IMR-90 (cell line): ENCODE data around the gene DYNC1H1. TPM values are rescaled to one million over a fixed set of nuclear protein-coding genes. Genes with fewer than 3 reads are reported as not detected.

Source experiments
- ATAC-seq: fragments of 200-7000 bp; cut with Tn5 transposase; 2 replicates; pipeline ENCODE4 v1.9.1; 2020; ENCODE audit warnings: low read depth, mild to moderate bottlenecking, moderate library complexity
- BruUV-seq: library from RNA; stranded (reverse); fragments of 400-500 nt; replicated peaks from 2 replicates; lab custom pipeline; 2021; lab: Mats Ljungman, UMichigan
- CTCF ChIA-PET: fragments of 300-600 bp; formaldehyde crosslinking; extraction: SDS; loops from one replicate; lab custom pipeline; 2021; ENCODE audit warnings: antibody characterized with exemption; lab: Yijun Ruan, JAX
- POLR2A ChIA-PET: fragments of 300-600 bp; sonication (Branson Sonifier 250); formaldehyde crosslinking; loops from one replicate; lab custom pipeline; 2022; ENCODE audit warnings: antibody characterized with exemption; ENCODE audit not compliant: unreplicated experiment; lab: Charles Lee
- DNase-seq: peaks from one replicate; pipeline ENCODE4 v3.0.0; 2013
- H2AFZ ChIP-seq: replicated peaks from 2 replicates; pipeline ENCODE3; 2013; ENCODE audit warnings: low read length, mild to moderate bottlenecking; ENCODE audit not compliant: poor library complexity
- H2AK5ac ChIP-seq: 2 replicates; pipeline ENCODE4 v1.6.1; 2013; ENCODE audit warnings: low read depth, low read length, inconsistent platforms
- H2AK9ac ChIP-seq: replicated peaks from 2 replicates; pipeline ENCODE3; 2013; ENCODE audit warnings: mild to moderate bottlenecking, low read depth, low read length, moderate library complexity; ENCODE audit not compliant: poor library complexity
- H2BK120ac ChIP-seq: 2 replicates; pipeline ENCODE4 v1.6.1; 2013; ENCODE audit warnings: low read depth, low read length, inconsistent platforms
- H2BK15ac ChIP-seq: 3 replicates; pipeline ENCODE4 v1.6.1; 2013; ENCODE audit warnings: low read depth, low read length, inconsistent platforms
- H2BK20ac ChIP-seq: 2 replicates; pipeline ENCODE4 v1.6.1; 2013; ENCODE audit warnings: low read depth, mild to moderate bottlenecking, inconsistent platforms, low read length, moderate library complexity
- H2BK5ac ChIP-seq: 2 replicates; pipeline ENCODE4 v1.6.1; 2013; ENCODE audit warnings: mild to moderate bottlenecking, low read depth, low read length, inconsistent platforms; ENCODE audit not compliant: poor library complexity, severe bottlenecking
- H3K14ac ChIP-seq: replicated peaks from 2 replicates; pipeline ENCODE4 v1.6.1; 2013; ENCODE audit warnings: low read depth, low read length, inconsistent platforms
- H3K18ac ChIP-seq: 2 replicates; pipeline ENCODE4 v1.6.1; 2013; ENCODE audit warnings: low read depth, low read length, control low read depth
- H3K23ac ChIP-seq: 2 replicates; pipeline ENCODE4 v1.6.1; 2013; ENCODE audit warnings: low read depth, low read length, inconsistent platforms
- H3K27ac ChIP-seq: 2 replicates; pipeline ENCODE4 v1.5.1; 2013; ENCODE audit warnings: mild to moderate bottlenecking, control low read depth, low read length; ENCODE audit not compliant: insufficient read depth
- H3K27me3 ChIP-seq: 2 replicates; pipeline ENCODE4 v1.6.1; 2013; ENCODE audit warnings: low read length; ENCODE audit not compliant: control insufficient read depth, insufficient read depth
- H3K36me3 ChIP-seq: 2 replicates; pipeline ENCODE4 v1.6.1; 2013; ENCODE audit warnings: low read length, mixed read lengths; ENCODE audit not compliant: control insufficient read depth, insufficient read depth
- H3K4ac ChIP-seq: 2 replicates; pipeline ENCODE4 v1.6.1; 2013; ENCODE audit warnings: low read depth, low read length, inconsistent platforms
- H3K4me1 ChIP-seq: 2 replicates; pipeline ENCODE4 v1.6.1; 2013; ENCODE audit warnings: low read length, mixed read lengths; ENCODE audit not compliant: control insufficient read depth, insufficient read depth
- H3K4me2 ChIP-seq: 2 replicates; pipeline ENCODE4 v1.6.1; 2013; ENCODE audit warnings: low read depth, mild to moderate bottlenecking, control low read depth, low read length, moderate library complexity
- H3K4me3 ChIP-seq: 2 replicates; pipeline ENCODE4 v1.5.1; 2013; ENCODE audit warnings: low read depth, mild to moderate bottlenecking, control low read depth, low read length, moderate library complexity; ENCODE audit not compliant: insufficient read depth
- H3K56ac ChIP-seq: 2 replicates; pipeline ENCODE4 v1.6.1; 2013; ENCODE audit warnings: low read length, inconsistent platforms; ENCODE audit not compliant: insufficient read depth; ENCODE audit errors: extremely low read depth
- H3K79me1 ChIP-seq, 2 experiments: 2 replicates each; pipeline ENCODE4 v1.6.1; 2013; ENCODE audit warnings: low read length in 2 of 2, inconsistent platforms in 1 of 2, low read depth in 1 of 2
- H3K9ac ChIP-seq: 2 replicates; pipeline ENCODE4 v1.6.1; 2013; ENCODE audit warnings: low read depth, low read length, control low read depth
- H3K9me1 ChIP-seq: 2 replicates; pipeline ENCODE4 v1.6.1; 2013; ENCODE audit warnings: low read length, inconsistent platforms; ENCODE audit not compliant: insufficient read depth
- H3K9me3 ChIP-seq: 2 replicates; pipeline ENCODE4 v1.6.1; 2013; ENCODE audit warnings: low read length; ENCODE audit not compliant: control insufficient read depth, insufficient read depth
- H4K20me1 ChIP-seq: 2 replicates; pipeline ENCODE4 v1.6.1; 2013; ENCODE audit warnings: low read length, inconsistent platforms; ENCODE audit not compliant: insufficient read depth
- H4K5ac ChIP-seq: 2 replicates; pipeline ENCODE4 v1.6.1; 2013; ENCODE audit warnings: mild to moderate bottlenecking, low read depth, low read length, control low read depth
- H4K8ac ChIP-seq, 2 experiments: 2 replicates each; pipeline ENCODE4 v1.6.1; 2013; ENCODE audit warnings: low read depth in 2 of 2, low read length in 2 of 2, control low read depth in 1 of 2, inconsistent platforms in 1 of 2
- H4K91ac ChIP-seq: 2 replicates; pipeline ENCODE4 v1.6.1; 2013; ENCODE audit warnings: low read depth, low read length, inconsistent platforms; ENCODE audit not compliant: insufficient read depth
- BHLHE40 ChIP-seq: fragments of 150-350 bp; IDR thresholded peaks from 2 replicates; pipeline ENCODE4 v1.6.1; 2016; ENCODE audit warnings: mild to moderate bottlenecking, low read depth, low read length
- MXI1 ChIP-seq: IDR thresholded peaks from 2 replicates; pipeline ENCODE4 v1.6.1; 2012; ENCODE audit warnings: low read depth, mild to moderate bottlenecking, low read length, moderate library complexity, borderline replicate concordance
- POLR2A ChIP-seq: IDR thresholded peaks from 2 replicates; pipeline ENCODE4 v1.6.1; 2012; ENCODE audit warnings: mild to moderate bottlenecking, low read depth, low read length
- RAD21 ChIP-seq: IDR thresholded peaks from 2 replicates; pipeline ENCODE4 v1.6.1; 2012; ENCODE audit warnings: low read length, improper control_type of control experiment
- SMC3 ChIP-seq: fragments of 150-350 bp; IDR thresholded peaks from 2 replicates; pipeline ENCODE4 v1.6.1; 2016; ENCODE audit warnings: low read depth, mild to moderate bottlenecking, antibody characterized with exemption, low read length, moderate library complexity
- WGBS, 2 experiments: methylation state at CpG; one replicate each; pipeline versions ENCODE4 v1.1.5 to v1.1.7; 2013; ENCODE audit warnings: missing lambda C conversion rate in 2 of 2; ENCODE audit not compliant: insufficient read length in 1 of 2; ENCODE audit errors: extremely low coverage in 2 of 2; 5-methylcytosine and 5-hydroxymethylcytosine counted together
- dilution Hi-C: fragments of 300-500 bp; cut with HindIII; formaldehyde crosslinking; loops from one replicate; pipeline ENCODE4 v1.14.3; 2018; ENCODE audit warnings: low sequenced_read_pairs; ENCODE audit not compliant: unreplicated experiment
- in situ Hi-C: fragments of 300-500 bp; cut with MboI; formaldehyde crosslinking; loops from 3 replicates; pipeline ENCODE4 v1.14.3; 2019; ENCODE audit warnings: low sequenced_read_pairs, inconsistent platforms, mixed read lengths
- intact Hi-C: fragments of 100-400 bp; cut with micrococcal nuclease; formaldehyde crosslinking; loops from 2 replicates; pipeline ENCODE4 v1.10.0; 2022
- polyA plus RNA-seq, 3 experiments: library from polyadenylated mRNA; depleted of rRNA; stranded (reverse); fragments of >200 nt; gene quantifications; 2 replicates each; pipeline ENCODE4 v1.2.3, GENCODE V29; 2012; ENCODE audit warnings: low replicate concordance in 1 of 3
- total RNA-seq: library from RNA; depleted of rRNA; stranded (reverse); fragments of >200 nt; gene quantifications from 2 replicates; pipeline ENCODE4 v1.2.3, GENCODE V29; 2012

Gene DYNC1H1
- total and polyA plus RNA-seq, 2 of the 4 experiments (the other 2 are of a cell fraction): 240 to 670 TPM

DNA sequence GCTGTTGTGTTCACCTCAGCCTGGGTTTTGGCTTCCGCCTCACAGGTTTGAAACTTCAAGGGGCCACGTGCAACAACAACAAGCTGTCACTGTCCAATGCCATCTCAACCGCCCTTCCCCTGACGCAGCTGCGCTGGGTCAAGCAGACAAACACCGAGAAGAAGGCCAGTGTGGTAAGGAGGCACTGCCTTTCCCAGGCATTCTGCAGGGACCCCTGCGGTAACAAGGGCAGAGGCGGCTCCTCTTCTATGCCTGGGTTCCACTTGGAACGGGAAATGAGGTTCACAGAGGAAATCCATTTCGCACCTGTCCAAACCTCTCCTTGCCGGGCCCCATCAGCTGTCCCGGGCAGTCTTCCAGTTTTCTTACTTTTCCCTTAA lies 85.6 kb downstream of the DYNC1H1 start (continued):
- TF ChIP-seq RAD21: no peak
- no peak for TF ChIP-seq POLR2A

DNA sequence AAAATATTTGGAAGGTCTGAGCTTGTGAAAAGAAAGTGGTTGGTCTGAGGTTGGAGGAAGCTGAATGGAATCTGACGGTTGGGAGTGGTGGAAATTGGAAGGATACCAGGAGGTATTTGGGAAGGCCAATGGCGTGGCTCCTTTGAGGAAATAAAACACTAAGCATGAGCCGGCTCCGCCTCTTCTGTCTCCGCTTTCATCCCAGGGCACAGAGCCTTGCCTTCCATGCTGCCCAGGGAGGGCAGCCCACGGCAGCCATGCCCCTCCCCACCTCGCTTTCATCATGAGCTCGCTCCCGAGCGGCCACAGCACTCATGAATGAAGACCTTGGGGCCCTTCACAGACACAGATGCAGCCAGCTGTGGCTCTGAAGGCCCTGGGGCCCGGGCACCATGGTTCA lies 86.3 kb downstream of the DYNC1H1 start:
- intact Hi-C loops (no loop called here), in situ Hi-C loops (no loop called here), dilution Hi-C loops (no loop called here)
- 60% methylated on average over 3 of the region's 11 CpGs; no CpG with 5 or more reads in 1 of the 2 experiments for WGBS, 2 experiments
- peaks cover 9% of the 10 kb centered on the region for H4K20me1 ChIP-seq
- no peak overlapping the region for H3K18ac ChIP-seq
- H3K27me3 ChIP-seq: no peaks in the 10 kb centered on the region
- H3K9me3 ChIP-seq: no peaks in the 10 kb centered on the region
- no peak overlapping the region for H4K91ac ChIP-seq
- H3K4me2 ChIP-seq: no peak overlapping the region
- H3K4ac ChIP-seq: no peak overlapping the region
- H2BK120ac ChIP-seq: no peak overlapping the region
- no peak overlapping the region for H3K56ac ChIP-seq
- ChIA-PET CTCF (interaction anchor here (1.1 kb wide), 1 partner anchor 45 kb away, joined by 3 read pairs; no protein-coding TSS in a partner anchor), POLR2A (no interaction called here)
- TF ChIP-seq SMC3 (no peak), POLR2A (no peak), MXI1 (no peak), BHLHE40 (no peak)
- peaks cover 12% of the 10 kb centered on the region for H3K4me1 ChIP-seq
- peak; percentile 82 for DNase-seq
- H2AK9ac ChIP-seq: no peak overlapping the region
- H3K14ac ChIP-seq: no peak overlapping the region
- no peak overlapping the region for H3K9ac ChIP-seq
- H4K5ac ChIP-seq: no peak overlapping the region
- H3K27ac ChIP-seq: no peak overlapping the region; the same call in 1 of the 2 replicates
- peak; percentile 73 for ATAC-seq
- no peak overlapping the region for H2AFZ ChIP-seq
- no TSS peak for BruUV-seq
- H3K36me3 ChIP-seq: peaks cover 72% of the 10 kb centered on the region
- H3K4me3 ChIP-seq: no peak overlapping the region
- peaks cover 3 to 14% of the 10 kb centered on the region in 2 experiments; a peak in 3 of 4 replicates for H3K79me1 ChIP-seq
- no peak overlapping the region for H2BK15ac ChIP-seq
- H2BK20ac ChIP-seq: no peak overlapping the region
- H3K23ac ChIP-seq: no peak overlapping the region
- no peak overlapping the region for H2AK5ac ChIP-seq
- H4K8ac ChIP-seq: no peak overlapping the region
- 0 out of 2 replicates have a peak, but pooled peaks cover 4% of the 10 kb centered on the region for H3K9me1 ChIP-seq
- H2BK5ac ChIP-seq: no peak overlapping the region
